HG02870 (cell line): ENCODE data around the gene NRARP.

Experiments used
- ATAC-seq: cut with Tn5 transposase; IDR thresholded peaks from one replicate; pipeline ENCODE4 v1.9.1; 2021; ENCODE audit warnings: mild to moderate bottlenecking, moderate library complexity; ENCODE audit not compliant: unreplicated experiment

The NRARP gene

GRCh38 chr9:137278721-137279711 is 23.1 kb downstream of the NRARP start:
- ATAC-seq = no peak

DNA sequence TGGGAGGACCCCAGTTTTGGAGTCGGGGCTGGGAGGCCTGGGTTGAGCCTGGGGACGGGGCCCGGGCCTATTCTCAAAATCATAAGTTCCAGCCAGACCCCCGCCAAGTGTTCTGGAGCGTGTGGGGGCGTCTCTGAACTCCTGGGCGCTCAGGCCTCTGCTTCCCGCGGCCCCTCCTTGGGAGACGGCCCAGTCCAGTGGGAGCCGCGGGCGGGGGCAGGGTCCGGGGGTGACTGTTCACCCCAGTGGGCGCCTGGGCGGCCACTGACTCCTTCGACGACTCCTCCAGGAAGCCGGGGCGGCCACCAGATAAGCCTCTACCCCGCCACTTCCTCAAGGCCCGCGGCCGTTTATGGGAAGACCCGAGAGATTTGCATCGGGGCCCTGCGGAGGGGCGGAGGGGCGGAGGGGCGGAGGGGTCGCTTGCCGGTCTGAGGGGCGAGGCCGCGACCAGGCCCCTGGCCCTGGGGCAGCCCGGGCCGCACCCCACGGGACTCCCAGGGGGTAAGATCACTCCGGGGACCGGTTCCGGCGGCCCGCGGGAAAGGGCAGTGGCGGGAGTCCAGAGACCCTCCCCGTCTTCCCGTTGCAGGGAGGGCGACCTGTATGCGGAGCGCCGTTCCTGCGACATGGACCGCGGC is 23.9 kb downstream of the NRARP start:
- ATAC-seq = no peak

DNA sequence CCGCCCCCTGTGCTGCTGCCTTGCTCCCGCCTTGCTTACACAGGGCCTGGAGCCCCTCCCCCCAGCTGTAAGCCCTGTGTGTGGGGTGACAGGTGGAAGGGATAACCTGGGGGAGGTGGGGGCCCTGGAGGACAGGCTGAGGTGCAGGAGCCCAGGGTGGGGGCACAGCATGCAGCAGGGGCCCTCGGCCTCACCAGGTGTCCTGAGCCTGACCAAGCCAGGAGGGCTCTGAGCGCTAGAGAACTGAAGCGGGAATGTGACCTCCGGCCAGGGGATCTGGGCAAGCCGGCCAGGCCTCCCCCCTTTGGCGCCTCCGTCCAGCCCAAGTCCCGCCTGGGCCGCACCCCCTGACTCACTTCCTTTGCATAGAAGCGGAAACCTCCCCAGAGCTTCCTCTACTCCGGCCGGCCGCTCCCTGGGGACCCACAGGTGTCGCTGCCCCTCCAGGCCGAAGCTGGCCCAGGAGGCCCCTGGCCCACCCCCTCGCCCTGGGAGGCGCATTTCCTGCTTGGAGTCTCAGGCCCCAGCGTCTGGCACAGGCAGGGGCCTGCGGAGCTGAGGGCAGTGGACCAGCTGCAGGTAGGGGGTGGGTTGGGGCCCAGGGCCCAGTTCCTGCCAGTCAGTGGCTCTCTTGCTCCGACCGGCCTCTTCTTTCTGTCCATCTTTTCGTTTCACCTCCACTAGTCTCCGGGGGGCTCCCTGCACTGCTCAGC is 24.6 kb downstream of the NRARP start, which contains the start of gene TOR4A:
Gene TOR4A, plus strand, starts transcription at position 398 of the 713 bp plus-strand sequence. CDS start 964 bp downstream, outside the sequence.
- ATAC-seq = no peak

GRCh38 chr9:137276473-137277328 is 25.4 kb downstream of the NRARP start:
- no peak for ATAC-seq

GRCh38 chr9:137275588-137276472 is 26.2 kb downstream of the NRARP start:
- ATAC-seq = no peak

DNA sequence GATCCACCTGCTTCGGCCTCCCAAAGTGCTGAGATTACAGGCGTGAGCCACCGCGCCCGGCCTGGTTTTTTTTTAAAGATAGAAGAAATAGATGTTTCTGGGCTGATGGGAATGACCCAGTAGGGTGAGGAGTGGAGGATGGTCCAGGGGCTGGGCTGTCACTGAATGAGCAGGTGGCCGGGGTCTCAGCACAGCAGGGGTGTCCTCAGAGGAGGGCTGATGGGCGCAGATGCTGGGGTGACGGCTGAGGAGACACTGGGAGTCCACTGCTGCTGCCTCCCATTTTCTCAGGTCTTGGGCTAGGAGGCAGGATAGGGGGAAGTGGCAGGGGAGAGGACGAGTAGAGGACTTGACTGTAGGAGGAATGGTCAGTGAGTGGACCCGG is 26.9 kb downstream of the NRARP start:
- no peak for ATAC-seq

DNA sequence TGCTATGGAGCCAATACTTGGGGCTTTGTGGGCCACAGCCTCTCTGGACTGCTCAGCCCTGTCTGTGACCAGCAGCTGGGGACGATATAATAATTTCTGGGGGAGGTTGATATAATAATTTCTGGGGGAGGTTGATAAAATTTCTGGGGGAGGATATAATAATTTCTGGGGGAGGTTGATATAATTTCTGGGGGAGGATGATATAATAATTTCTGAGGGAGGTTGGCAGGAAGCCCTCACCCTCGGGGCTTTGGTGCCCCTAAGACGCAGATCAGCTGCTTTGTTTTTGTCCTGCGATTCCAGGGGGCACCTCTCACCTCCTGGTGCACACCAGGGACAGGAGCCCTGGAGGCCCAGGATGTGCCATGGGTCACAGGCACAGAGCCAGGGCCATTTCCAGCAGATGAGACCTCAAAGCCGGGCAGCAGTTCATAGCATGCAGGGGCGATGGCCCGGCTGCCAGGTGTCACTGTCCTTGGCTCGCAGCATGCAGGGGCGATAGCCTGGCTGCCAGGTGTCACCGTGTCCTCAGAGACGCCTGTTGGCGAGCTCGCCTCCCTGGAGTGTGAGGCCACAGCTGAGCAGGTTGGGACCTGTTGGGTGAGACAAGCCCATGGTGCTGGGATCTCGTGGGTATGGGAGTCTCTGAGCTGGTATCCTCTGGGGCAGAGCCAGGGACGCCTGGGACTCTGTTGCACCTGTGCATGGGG is 28.3 kb downstream of the NRARP start:
- ATAC-seq = no peak

DNA sequence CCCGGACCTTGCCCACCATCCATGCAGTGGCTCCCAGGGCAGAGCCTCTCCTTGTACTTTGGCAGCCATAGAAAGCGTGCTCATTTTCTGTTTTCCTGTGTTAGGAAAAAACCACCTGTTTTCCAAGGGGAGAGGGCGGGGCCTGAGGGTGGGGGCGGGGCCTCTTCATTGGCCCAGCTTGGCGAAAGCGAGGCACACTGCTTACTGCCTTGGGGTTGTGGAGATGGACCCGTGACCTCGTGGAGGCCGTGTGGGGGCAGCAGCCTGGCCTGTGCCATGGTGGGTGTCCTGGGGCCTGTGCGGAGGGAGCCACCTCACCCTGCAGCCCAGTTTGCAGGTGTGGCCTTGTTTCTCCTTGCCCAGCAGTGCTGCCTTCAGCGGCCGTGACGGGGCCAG is 29.0 kb downstream of the NRARP start:
- ATAC-seq = no peak

GRCh38 chr9:137272241-137273094 is 29.6 kb downstream of the NRARP start:
- no peak for ATAC-seq

DNA sequence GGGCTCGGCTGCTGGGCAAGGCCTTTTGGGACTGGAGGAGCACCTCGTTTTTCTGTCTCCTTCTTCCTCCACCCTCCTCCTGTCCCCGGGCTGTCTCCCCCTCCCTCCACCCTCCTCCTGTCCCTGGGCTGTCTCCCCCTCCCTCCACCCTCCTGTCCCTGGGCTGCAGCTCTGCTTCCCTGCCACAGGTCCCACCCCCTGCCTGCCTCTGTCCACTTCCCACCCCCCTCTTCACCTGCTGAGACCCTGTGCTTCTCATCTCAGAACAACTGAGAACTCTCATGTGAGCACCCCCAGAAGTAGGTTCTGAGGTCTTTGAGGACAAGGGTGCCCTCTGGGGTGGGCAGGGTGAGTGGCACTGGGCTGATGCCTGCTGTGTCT is 30.4 kb downstream of the NRARP start:
- no peak for ATAC-seq

DNA sequence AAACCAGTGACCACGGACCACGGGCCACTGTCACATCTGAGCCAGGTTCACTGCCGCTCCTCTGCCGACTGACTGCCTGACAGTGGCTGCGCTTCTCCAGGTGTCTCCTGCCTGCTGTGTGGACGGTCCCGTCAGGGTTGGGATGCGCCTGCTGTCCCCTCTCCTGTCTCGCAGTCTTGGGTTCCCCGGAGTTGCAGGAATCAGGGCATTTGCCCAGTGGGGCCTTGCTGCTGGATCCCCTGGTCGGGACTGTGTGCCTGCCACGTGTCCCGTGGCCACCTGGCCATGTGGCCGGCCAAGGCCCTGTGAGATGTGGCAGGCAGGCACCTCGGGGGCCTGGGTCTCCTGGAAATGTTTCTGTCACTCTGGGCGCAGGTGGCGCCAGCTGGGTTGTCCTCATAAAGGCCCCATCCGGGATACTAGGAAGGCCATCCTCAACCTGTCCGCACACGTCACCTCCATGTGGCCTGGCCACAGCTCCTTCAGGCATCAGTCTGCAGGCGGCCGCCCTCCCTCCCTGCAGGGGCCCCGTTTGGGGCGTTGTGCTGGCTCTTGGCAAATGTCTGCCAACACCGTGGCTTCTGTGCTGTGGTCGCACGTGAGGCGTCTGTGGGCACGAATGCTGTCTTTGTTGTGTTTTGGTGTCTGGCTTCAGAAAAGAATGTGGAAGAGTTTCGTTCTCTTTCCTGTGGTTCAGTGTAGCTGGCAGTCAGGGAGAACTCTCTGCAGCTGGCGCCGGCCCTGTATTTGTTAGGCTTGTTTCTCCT is 31.0 kb downstream of the NRARP start:
- ATAC-seq = no peak

DNA sequence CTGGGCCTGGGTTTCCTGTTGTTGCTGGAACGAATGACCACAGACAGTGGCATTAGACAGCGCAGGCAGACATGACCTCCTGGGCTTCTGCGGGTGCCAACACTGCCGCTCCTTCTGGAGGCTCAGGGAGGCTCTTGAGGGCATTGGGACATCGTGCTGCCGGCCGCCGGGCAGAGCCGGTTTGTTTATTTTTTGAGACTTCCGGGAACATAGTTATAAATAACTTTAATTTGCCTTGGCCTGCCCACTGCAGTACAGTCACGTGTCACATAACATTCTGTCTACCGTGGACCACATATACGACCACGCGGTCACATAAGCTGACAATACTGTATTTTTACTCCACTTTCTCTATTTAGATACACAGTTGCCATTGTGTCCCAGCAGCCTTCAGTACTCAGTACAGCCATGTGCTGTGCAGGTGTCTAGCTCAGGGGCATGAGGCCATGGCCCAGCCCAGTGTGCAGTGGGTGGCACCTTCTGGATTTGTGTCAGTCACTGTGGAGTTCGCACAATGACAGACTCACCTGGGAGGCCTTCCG is 32.8 kb downstream of the NRARP start:
- no peak for ATAC-seq

- no peak for ATAC-seq
Measured at GRCh38 chr9:137268538-137269201, 33.4 kb downstream of the NRARP start.

DNA sequence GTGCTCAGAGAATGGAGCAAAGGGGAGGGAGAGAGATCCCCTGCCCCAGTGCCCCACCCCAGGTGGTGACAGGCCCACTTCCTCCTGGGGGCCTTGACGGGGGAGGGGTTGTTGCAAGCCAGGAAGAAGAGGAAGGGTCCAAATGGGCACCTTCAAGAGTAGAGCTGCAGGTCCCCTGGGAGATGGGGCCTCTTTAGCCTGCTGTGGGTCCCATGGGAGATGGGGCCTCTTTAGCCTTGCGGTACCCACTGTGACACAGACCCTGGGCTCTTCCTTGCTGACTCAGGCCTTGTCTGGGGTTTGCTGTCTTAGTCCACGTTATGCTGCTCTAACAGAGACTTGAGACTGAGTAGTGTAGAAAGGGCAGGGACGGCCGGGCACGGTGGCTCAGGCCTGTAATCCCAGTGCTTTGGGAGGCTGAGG is 34.1 kb downstream of the NRARP start:
- no peak for ATAC-seq

GRCh38 chr9:137266585-137267453 is 35.3 kb downstream of the NRARP start:
- no peak for ATAC-seq

DNA sequence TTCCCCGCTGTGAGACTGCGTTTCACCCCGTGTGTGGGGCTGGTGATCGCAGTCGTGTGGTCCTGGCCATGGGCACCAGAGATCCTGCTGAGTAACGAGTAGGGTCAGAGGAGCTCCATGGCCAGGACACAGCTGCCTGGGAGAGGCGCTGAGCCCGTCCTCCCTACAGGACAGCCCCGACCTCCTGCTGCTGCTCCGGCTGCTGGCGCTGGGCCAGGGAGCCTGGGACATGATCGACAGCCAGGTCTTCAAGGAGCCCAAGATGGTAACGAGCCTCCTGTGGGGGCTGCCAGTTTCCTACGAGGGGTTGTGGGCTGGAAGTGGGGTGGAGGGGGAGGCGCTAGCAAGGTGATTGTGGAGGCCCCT is 35.9 kb downstream of the NRARP start:
- no peak for ATAC-seq
